CD14-positive monocyte (primary cell): ENCODE results near the gene MYOM1. TPM values are rescaled to one million over a fixed set of nuclear protein-coding genes. Genes with fewer than 3 reads are reported as not detected.

Experiments
- DNase-seq, 3 donors: peaks; one replicate each; pipeline ENCODE4 v3.0.0-alpha.2; 2011 to 2022
- H2AFZ ChIP-seq: 2 replicates; pipeline ENCODE4 v1.6.0; 2012; ENCODE audit warnings: mild to moderate bottlenecking, low read depth, low read length, inconsistent platforms; ENCODE audit not compliant: insufficient read depth, poor library complexity, severe bottlenecking
- H3K27ac ChIP-seq, 2 donors: 1 replicate in 1 of 2; 2 replicates in 1 of 2; pipeline ENCODE4 v1.5.1; 2012 to 2013; ENCODE audit warnings: low read length in 2 of 2, control low read depth in 1 of 2, inconsistent platforms in 1 of 2, low read depth in 1 of 2, mild to moderate bottlenecking in 1 of 2
- H3K27me3 ChIP-seq, 2 donors: one replicate each; pipeline versions ENCODE4 v1.6.0 to v1.6.1; 2011 to 2013; ENCODE audit warnings: low read length in 2 of 2; ENCODE audit not compliant: control insufficient read depth in 2 of 2, insufficient read depth in 2 of 2
- H3K36me3 ChIP-seq, 2 donors: replicated peaks in 1 of 2; 1 replicate in 1 of 2; 2 replicates in 1 of 2; pipeline versions ENCODE4 v1.5.1 to v1.6.1; 2012 to 2013; ENCODE audit warnings: low read length in 2 of 2, control low read depth in 1 of 2, inconsistent platforms in 1 of 2, mild to moderate bottlenecking in 1 of 2; ENCODE audit not compliant: insufficient read depth in 2 of 2, control insufficient read depth in 1 of 2
- H3K4me1 ChIP-seq, 2 donors: 1 replicate in 1 of 2; 2 replicates in 1 of 2; pipeline versions ENCODE4 v1.5.1 to v1.6.1; 2012 to 2013; ENCODE audit warnings: low read length in 2 of 2, control low read depth in 1 of 2, inconsistent platforms in 1 of 2, mild to moderate bottlenecking in 1 of 2, moderate library complexity in 1 of 2; ENCODE audit not compliant: insufficient read depth in 2 of 2, control insufficient read depth in 1 of 2
- H3K4me2 ChIP-seq: replicated peaks from 2 replicates; pipeline ENCODE3; 2012; ENCODE audit warnings: low read length, moderate library complexity, mild to moderate bottlenecking; ENCODE audit not compliant: poor library complexity, severe bottlenecking; ENCODE audit errors: extremely low read depth
- H3K4me3 ChIP-seq, 3 experiments: fragments of 200-600 bp in 1 of 3; sonication (generic) in 1 of 3; replicated peaks in 1 of 3; 1 replicate in 2 of 3; 2 replicates in 1 of 3; pipeline ENCODE4 v1.5.1; 2011 to 2013; ENCODE audit warnings: low read length in 3 of 3, mild to moderate bottlenecking in 3 of 3, control low read depth in 2 of 3, low read depth in 2 of 3, inconsistent platforms in 1 of 3, moderate library complexity in 1 of 3
- H3K79me2 ChIP-seq: 2 replicates; pipeline ENCODE4 v1.6.0; 2012; ENCODE audit warnings: mild to moderate bottlenecking, control low read depth, inconsistent platforms, low read length, moderate library complexity; ENCODE audit not compliant: insufficient read depth
- H3K9ac ChIP-seq: 2 replicates; pipeline ENCODE4 v1.6.0; 2017; ENCODE audit warnings: low read length, mild to moderate bottlenecking; ENCODE audit not compliant: insufficient read depth, poor library complexity, severe bottlenecking
- H3K9me3 ChIP-seq, 2 donors: replicated peaks in 1 of 2; 1 replicate in 1 of 2; 2 replicates in 1 of 2; pipeline versions ENCODE4 v1.5.1 to v1.6.1; 2012 to 2013; ENCODE audit warnings: low read length in 2 of 2, control low read depth in 1 of 2; ENCODE audit not compliant: control insufficient read depth in 1 of 2, insufficient read depth in 1 of 2
- H4K20me1 ChIP-seq: 2 replicates; pipeline ENCODE4 v1.6.0; 2012; ENCODE audit warnings: mild to moderate bottlenecking, low read length, control low read depth, moderate library complexity; ENCODE audit not compliant: insufficient read depth
- H3K27ac Mint-ChIP-seq, 7 donors: one replicate each; pipeline ENCODE4 v1.8.0; 2020; ENCODE audit warnings: mild to moderate bottlenecking in 7 of 7, mixed read lengths in 7 of 7, moderate library complexity in 6 of 7, inconsistent platforms in 2 of 7
- H3K27me3 Mint-ChIP-seq, 3 donors: one replicate each; pipeline ENCODE4 v1.8.0; 2021 to 2022; ENCODE audit warnings: low read depth in 3 of 3, mild to moderate bottlenecking in 3 of 3, mixed read lengths in 3 of 3, moderate library complexity in 3 of 3, inconsistent platforms in 1 of 3
- H3K36me3 Mint-ChIP-seq, 2 donors: one replicate each; pipeline ENCODE4 v1.8.0; 2020; ENCODE audit warnings: mixed read lengths in 2 of 2, inconsistent platforms in 1 of 2, mild to moderate bottlenecking in 1 of 2
- H3K4me1 Mint-ChIP-seq: one replicate; pipeline ENCODE4 v1.8.0; 2020; ENCODE audit warnings: mild to moderate bottlenecking, mixed read lengths
- H3K4me3 Mint-ChIP-seq, 2 donors: one replicate each; pipeline ENCODE4 v1.8.0; 2020; ENCODE audit warnings: mild to moderate bottlenecking in 2 of 2, mixed read lengths in 2 of 2, moderate library complexity in 1 of 2
- H3K9me3 Mint-ChIP-seq, 7 donors: one replicate each; pipeline ENCODE4 v1.8.0; 2020 to 2022; ENCODE audit warnings: mixed read lengths in 7 of 7, mild to moderate bottlenecking in 6 of 7, moderate library complexity in 6 of 7, inconsistent platforms in 2 of 7
- WGBS: methylation state at CpG from one replicate; pipeline ENCODE4 v1.1.5; 2013; ENCODE audit warnings: missing lambda C conversion rate; ENCODE audit not compliant: insufficient coverage; 5-methylcytosine and 5-hydroxymethylcytosine counted together
- intact Hi-C, 2 donors: fragments of 100-400 bp; cut with micrococcal nuclease; formaldehyde crosslinking; loops; one replicate each; pipeline versions ENCODE4 v1.15.0 to v1.15.1; 2023
- polyA plus RNA-seq, 3 donors: library from polyadenylated mRNA; depleted of rRNA in 1 of 3; unstranded in 2 of 3; stranded (reverse) in 1 of 3; fragments of 300-500 nt in 2 of 3; fragments of >200 nt in 1 of 3; fragmentation: Illumina TruSeq in 2 of 3; gene quantifications; 1 replicate in 2 of 3; 2 replicates in 1 of 3; pipeline ENCODE4 v1.2.3, GENCODE V29; 2012 to 2021
- TF ChIP-seq, protein P1 (sequence below): fragments of 200-600 bp; IDR thresholded peaks from one replicate; pipeline ENCODE4 v1.8.0; 2022; ENCODE audit warnings: antibody characterized with exemption, mild to moderate bottlenecking

The MYOM1 gene
- polyA plus RNA-seq, 3 donors = 0.05 to 0.95 (median 0.22) TPM

DNA sequence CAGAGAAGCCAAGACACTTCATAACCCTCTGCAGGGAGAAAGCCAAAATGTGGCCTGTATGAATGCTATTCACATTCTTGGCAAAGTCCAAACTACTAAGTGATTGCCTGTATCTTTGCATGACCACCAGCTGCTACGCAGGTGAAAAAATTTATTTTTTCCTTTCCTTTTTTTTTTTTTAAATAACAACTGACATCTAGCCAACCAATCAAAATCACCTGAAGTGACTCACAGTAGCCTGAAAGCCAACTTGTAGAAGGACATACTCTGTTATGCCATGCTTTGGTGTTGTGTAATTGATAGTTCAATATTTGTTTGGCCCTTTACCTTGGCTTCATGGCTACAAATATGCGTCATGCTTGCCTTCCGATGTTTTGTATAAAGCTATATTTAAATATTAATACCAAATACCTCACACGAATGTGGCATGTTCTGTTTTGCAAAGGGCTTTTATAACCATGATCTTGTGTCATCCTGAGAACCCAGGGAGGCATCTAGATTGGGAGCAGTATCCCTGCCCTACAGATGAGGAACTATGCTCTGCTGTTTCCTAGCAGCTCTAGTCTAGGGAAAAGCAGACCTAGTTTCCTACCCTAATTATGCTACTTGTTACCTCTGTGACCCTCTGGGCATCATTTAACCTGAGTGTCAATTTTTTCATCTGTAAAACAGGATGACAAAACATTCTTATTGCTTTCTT, 102.1 kb downstream of the MYOM1 start:
- Mint-ChIP-seq H3K36me3 (no peaks in the 10 kb centered on the region), H3K27me3 (peaks cover 1 to 10% (median 2%) of the 10 kb centered on the region in 3 donors), H3K4me1 (peaks cover 10% of the 10 kb centered on the region), H3K4me3 (no peak overlapping the region), H3K27ac (no peak overlapping the region), H3K9me3 (no peaks in the 10 kb centered on the region)
- H3K4me3 ChIP-seq = no peak overlapping the region
- no peak overlapping the region for H3K9ac ChIP-seq
- no peaks in the 10 kb centered on the region for H4K20me1 ChIP-seq
- intact Hi-C loops = no loop called here
- no peaks in the 10 kb centered on the region for H3K36me3 ChIP-seq
- WGBS = no CpG with 5 or more reads among the region's 4 CpGs
- H2AFZ ChIP-seq = no peak overlapping the region
- H3K27ac ChIP-seq = no peak overlapping the region
- H3K27me3 ChIP-seq = no peaks in the 10 kb centered on the region
- no peaks in the 10 kb centered on the region for H3K79me2 ChIP-seq
- DNase-seq = no peak
- H3K4me1 ChIP-seq = peaks cover 4 to 6% of the 10 kb centered on the region in 2 donors
- TF ChIP-seq, protein P1, sequence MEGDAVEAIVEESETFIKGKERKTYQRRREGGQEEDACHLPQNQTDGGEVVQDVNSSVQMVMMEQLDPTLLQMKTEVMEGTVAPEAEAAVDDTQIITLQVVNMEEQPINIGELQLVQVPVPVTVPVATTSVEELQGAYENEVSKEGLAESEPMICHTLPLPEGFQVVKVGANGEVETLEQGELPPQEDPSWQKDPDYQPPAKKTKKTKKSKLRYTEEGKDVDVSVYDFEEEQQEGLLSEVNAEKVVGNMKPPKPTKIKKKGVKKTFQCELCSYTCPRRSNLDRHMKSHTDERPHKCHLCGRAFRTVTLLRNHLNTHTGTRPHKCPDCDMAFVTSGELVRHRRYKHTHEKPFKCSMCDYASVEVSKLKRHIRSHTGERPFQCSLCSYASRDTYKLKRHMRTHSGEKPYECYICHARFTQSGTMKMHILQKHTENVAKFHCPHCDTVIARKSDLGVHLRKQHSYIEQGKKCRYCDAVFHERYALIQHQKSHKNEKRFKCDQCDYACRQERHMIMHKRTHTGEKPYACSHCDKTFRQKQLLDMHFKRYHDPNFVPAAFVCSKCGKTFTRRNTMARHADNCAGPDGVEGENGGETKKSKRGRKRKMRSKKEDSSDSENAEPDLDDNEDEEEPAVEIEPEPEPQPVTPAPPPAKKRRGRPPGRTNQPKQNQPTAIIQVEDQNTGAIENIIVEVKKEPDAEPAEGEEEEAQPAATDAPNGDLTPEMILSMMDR = no peak
- H3K9me3 ChIP-seq = no peaks in the 10 kb centered on the region
- H3K4me2 ChIP-seq = no peak overlapping the region

DNA sequence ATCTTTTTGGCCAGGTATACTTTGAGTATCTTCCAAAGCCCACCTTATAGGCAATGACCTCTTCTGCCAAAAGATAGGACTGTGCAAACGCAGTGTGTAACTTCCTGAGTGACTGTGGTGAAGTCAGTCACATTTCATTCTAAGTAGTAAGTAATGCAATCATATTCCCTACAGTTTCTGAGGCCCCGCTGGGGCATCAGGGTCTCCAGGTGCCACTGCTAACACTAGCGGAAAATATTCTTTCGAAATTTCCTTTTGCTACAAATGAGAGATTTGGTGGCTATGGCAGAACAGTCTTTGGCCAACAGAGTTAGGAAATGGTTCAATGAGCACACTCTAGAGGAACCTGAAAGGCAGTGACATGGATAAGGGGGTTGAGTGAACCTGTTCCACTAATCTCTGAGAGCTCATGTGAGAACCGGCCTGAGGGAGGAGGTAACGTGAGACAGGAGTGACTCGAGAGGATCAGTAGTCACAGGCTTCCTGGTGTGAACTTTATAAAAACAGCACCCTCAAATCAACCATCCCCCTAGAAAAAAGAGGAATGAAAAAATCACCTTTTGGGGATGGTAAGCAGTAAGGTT, 104.2 kb downstream of the MYOM1 start:
- 42% methylated on average over 2 of the region's 7 CpGs for WGBS

More for the DNA sequence above, 104.2 kb downstream of the MYOM1 start:
- intact Hi-C loops = no loop called here
- no peak overlapping the region for H3K27ac ChIP-seq
- Mint-ChIP-seq H3K4me1 (peaks cover 10% of the 10 kb centered on the region), H3K27ac (peak overlapping the region in 1 of 7 donors; percentile 20), H3K9me3 (no peaks in the 10 kb centered on the region), H3K36me3 (no peaks in the 10 kb centered on the region), H3K27me3 (peaks cover 1 to 5% (median 2%) of the 10 kb centered on the region in 3 donors), H3K4me3 (no peak overlapping the region)
- no peak overlapping the region for H3K9ac ChIP-seq
- TF ChIP-seq, protein P1 = no peak
- no peak overlapping the region for H3K4me2 ChIP-seq
- H3K27me3 ChIP-seq = no peaks in the 10 kb centered on the region
- no peak overlapping the region for H3K4me3 ChIP-seq
- no peak for DNase-seq
- H3K4me1 ChIP-seq = peaks cover 4 to 6% of the 10 kb centered on the region in 2 donors
- no peaks in the 10 kb centered on the region for H3K9me3 ChIP-seq
- H4K20me1 ChIP-seq = no peaks in the 10 kb centered on the region
- H3K36me3 ChIP-seq = no peaks in the 10 kb centered on the region
- H2AFZ ChIP-seq = peak overlapping the region; percentile 12
- no peaks in the 10 kb centered on the region for H3K79me2 ChIP-seq
